ENCODE data around the gene SH3RF1.

Gene SH3RF1

GRCh38 chr4:169275180-169275579, 4.4 kb upstream of the SH3RF1 start:
- DNase-seq (ENCODE audit: low spot score): no peak

DNA sequence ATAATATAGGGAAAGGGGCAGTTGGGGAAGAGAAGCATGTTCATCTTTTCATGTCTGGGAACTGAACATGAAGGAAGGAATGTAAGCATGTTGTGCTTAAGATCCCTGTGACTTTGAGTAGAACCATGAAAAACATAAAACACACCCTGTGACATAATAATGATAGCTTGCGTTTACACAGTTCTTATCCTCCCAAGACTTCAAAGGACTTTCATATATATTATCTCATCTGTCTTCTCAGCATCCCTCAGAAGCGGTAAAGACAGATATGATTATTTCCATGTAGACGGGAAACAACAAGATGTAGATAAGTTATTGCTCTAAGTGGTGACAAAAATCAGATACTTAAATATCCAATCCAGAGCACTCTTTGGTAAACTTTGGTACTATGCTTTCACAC, 3.3 kb upstream of the SH3RF1 start:
- no peak for DNase-seq (ENCODE audit: low spot score)

DNA sequence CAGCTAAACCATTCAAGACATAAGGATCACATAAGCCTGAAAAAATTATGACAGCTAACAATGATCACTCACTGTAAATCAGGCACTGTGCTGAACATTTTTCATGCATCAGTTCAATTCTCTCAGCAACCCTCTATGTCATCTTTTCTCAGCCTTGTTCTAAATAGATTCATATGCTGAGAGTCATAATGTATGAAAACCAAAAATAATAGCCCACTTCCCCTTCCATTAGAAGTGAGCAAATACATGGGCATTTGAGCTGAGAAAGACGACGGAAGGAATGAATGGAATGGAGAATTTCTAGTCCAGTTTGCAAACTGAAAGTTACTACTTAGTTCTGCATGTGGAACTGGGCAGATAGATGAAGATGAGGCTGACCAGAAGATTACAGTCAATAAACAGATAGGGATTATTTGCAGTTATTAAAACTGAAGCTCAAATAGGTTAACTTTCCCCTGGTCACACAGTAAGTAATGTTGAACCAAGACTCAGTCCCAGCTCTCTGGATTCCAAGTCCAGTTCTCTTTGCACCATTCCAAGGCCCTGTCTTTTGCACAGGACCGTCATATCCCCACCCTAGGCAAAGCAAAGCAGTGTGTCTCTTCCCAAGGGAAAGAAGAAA, 1.6 kb upstream of the SH3RF1 start:
- no peak for DNase-seq (ENCODE audit: low spot score)

GRCh38 chr4:169271692-169272007, 894 bp upstream of the SH3RF1 start:
- DNase-seq (ENCODE audit: low spot score): no peak

- DNase-seq (ENCODE audit: low spot score): peak; percentile 65
Measured at GRCh38 chr4:169269916-169270809, 593 bp downstream of the SH3RF1 start.

DNA sequence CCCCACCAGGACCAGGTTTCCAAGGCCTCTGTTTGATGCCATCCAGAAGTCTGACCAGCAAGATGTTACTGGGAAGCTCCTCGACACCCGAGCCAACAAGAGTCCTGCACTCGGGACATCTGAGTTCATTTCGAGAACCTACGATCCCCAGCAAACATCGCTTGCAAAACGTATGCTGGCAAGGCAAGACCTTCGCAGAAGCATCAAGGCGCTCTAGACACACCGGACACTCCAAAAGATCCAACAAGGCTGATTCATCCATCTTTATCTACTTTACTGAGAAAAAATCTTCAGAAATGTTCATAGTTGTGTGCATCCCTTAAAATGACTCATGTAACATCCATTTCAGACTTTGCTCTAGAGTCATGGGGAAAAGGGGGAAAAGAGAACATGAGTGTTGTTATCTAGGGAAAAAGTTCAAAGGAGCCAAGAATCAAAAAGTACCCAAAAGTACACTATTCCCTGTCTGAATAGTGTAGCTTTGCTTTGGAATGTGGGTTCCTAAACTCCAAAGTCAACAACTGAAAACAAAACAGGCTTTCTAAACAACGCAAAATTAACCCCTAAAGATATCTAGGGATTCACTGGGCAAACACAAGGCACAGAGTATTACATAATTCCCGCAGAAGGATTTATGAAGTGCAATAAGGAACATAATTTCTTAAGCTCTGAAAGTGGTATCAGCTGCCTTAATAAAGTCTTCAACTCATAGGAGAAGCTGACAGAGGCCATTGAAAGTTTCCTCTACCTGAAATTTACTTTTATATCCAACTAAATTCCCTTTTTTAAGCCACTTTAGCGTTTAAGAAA, 1.6 kb downstream of the SH3RF1 start:
- DNase-seq (ENCODE audit: low spot score): no peak

GRCh38 chr4:169267070-169267469, 3.7 kb downstream of the SH3RF1 start:
- no peak for DNase-seq (ENCODE audit: low spot score)

DNA sequence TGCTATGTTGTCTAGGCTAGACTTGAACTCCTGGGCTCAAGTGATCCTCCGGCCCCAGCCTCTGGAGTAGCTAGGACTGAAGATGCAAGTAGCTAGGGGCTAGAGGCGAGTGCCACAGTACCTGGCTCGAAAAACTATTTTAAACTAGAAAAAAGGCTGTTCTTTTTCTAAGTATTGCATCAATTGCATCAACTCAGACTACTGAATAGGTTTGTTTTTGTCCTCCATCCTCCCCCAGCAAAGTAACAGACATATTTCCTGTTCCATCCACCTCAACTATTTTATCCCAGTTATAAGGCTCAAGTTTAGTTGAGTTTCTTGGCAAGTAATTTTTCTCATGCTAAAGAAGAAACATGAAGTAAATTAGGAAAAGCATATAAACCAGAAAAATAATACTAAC, 4.1 kb downstream of the SH3RF1 start:
- no peak for DNase-seq (ENCODE audit: low spot score)

DNA sequence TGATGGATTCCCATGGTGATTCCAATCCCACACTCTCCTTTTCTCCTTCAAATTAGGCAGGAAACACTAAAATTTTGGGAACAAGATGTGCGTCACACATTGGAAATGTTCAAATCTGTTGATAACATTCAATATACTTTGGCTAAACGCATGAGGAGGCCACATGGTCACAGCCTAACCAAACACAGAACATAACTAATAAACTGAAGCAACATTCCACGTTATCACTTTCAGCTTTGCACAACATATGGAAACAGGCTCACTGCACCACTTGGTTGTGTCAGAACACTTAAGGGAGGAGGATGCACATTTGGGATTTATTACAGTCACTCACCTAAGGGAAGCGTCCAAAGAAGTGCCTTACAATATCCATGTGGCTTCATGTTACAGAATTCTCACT, 4.7 kb downstream of the SH3RF1 start:
- DNase-seq (ENCODE audit: low spot score): no peak

- DNase-seq (ENCODE audit: low spot score): no peak
Measured at GRCh38 chr4:169263791-169264392, 6.9 kb downstream of the SH3RF1 start.

DNA sequence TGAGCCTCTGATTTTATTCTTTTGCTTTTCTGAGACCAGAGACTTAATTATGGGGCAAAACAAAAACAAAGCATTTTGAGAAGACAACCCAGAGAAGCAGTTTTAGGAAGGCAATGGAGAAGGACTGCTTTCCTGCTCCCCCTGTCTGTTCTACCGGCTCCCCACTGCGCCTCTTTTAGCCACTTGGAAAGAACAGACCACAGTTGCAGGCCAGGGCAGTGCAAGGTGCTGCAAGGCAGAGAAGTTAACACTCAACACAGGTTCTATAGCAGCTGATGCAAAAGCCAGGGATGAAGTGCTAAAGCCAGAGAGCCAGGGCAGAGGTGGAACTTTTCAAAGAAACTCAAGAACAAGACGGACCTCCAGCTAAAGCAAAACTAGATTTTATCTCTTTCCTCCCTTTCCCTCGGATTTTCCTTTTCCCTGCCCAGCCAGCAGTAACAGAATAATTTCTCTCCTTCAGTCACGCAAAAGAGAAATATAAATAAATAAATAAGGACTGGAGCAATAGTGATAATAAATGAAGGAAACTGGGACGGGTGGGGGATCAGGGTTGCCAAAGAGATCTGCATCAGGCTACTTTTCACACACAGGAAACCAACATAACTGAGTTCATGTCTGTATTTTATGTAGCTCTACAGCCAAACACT, 10.4 kb downstream of the SH3RF1 start:
- no peak for DNase-seq (ENCODE audit: low spot score)

GRCh38 chr4:169259271-169259670, 11.5 kb downstream of the SH3RF1 start:
- DNase-seq (ENCODE audit: low spot score): no peak

GRCh38 chr4:169258141-169258540, 12.6 kb downstream of the SH3RF1 start:
- no peak for DNase-seq (ENCODE audit: low spot score)

GRCh38 chr4:169256856-169257761, 13.6 kb downstream of the SH3RF1 start:
- no peak for DNase-seq (ENCODE audit: low spot score)

DNA sequence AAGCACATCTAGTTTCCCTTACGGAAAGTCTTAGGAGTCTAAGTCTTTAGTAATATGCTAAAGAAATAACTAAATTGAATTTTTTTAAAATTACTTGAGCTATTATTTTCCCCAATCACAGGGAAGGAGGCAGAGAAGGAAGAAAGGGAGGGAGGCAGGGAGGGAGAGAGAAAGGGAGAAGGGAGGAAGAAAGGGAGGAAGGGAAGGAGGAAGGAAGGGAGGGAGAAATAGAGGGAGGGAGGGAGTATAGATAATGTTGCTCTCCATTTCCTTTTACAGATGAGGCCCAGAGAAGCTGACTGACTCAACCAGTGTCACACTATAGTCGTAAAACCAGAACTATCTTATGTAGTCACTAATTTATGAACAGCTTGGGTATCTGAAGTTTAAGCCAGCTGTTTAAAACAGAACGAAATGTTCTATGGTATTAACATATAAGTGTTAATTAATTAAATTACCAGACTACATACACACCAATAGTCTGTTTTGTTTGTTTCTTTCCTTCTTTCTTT, 14.6 kb downstream of the SH3RF1 start:
- no peak for DNase-seq (ENCODE audit: low spot score)

GRCh38 chr4:169254546-169254983, 16.2 kb downstream of the SH3RF1 start:
- DNase-seq (ENCODE audit: low spot score): no peak

DNA sequence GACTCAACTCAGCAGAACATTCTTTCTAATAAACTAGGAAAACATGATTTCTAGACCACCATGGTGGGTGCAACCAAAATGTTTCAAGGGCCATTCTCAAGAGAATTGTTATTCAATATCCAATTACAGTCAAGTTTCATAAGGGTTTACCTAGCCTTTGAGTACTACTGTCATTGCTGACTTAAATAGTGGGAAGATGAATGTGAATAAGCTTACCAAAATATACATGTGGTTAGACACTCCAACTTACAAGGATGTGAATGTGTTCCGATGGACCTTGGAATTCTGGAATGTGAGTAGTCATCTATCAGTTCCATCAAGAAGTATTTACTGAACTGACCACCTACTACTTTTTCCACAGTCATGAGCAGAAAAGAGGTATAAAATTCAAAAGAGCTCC, 16.9 kb downstream of the SH3RF1 start:
- DNase-seq (ENCODE audit: low spot score): no peak

- DNase-seq (ENCODE audit: low spot score): no peak
Measured at GRCh38 chr4:169253113-169253671, 17.6 kb downstream of the SH3RF1 start.

GRCh38 chr4:169252339-169253112, 18.2 kb downstream of the SH3RF1 start:
- no peak for DNase-seq (ENCODE audit: low spot score)

Measured in globus pallidus (tissue), 1 donor.